T-cell (primary cell): ENCODE data around the gene ABCA3. TPM values are rescaled to one million over a fixed set of nuclear protein-coding genes. Genes with fewer than 3 reads are reported as not detected.

Experiments used
- ATAC-seq, 4 experiments: fragments of 200-7000 bp in 3 of 4; fragments of 150-1000 bp in 1 of 4; cut with Tn5 transposase; replicated peaks in 1 of 4; 1 replicate in 3 of 4; 2 replicates in 1 of 4; pipeline ENCODE4 v1.10.0; 2021; ENCODE audit warnings: moderate library complexity in 3 of 4, mild to moderate bottlenecking in 2 of 4, moderate number of reproducible peaks in 1 of 4
- CTCF ChIA-PET, 2 donors: fragments of 300-600 bp; sonication (Branson Sonifier 250); formaldehyde crosslinking; loops; one replicate each; lab custom pipeline; 2022; ENCODE audit warnings: antibody characterized with exemption in 2 of 2; lab: Charles Lee
- POLR2A ChIA-PET, 2 donors: fragments of 300-600 bp; sonication (Branson Sonifier 250); formaldehyde crosslinking; loops; one replicate each; lab custom pipeline; 2022; ENCODE audit warnings: antibody characterized with exemption in 2 of 2; lab: Charles Lee
- DNase-seq, 35 experiments: peaks; one replicate each; pipeline versions ENCODE4 v3.0.0 to v3.0.0-alpha.2; 2013 to 2023
- H3K27ac ChIP-seq: one replicate; pipeline ENCODE4 v1.5.1; 2013; ENCODE audit warnings: low read length
- H3K27me3 ChIP-seq, 2 experiments: replicated peaks in 1 of 2; 1 replicate in 1 of 2; 2 replicates in 1 of 2; pipeline versions ENCODE4 v1.6.1 to v1.7.0; 2013; ENCODE audit warnings: low read length in 1 of 2, mixed read lengths in 1 of 2; ENCODE audit not compliant: control insufficient read depth in 2 of 2, insufficient read depth in 2 of 2; ENCODE audit errors: extremely low read depth in 1 of 2
- H3K36me3 ChIP-seq, 2 donors: 1 replicate in 1 of 2; 2 replicates in 1 of 2; pipeline versions ENCODE4 v1.6.1 to v1.7.0; 2013; ENCODE audit warnings: low read length in 1 of 2; ENCODE audit not compliant: control insufficient read depth in 2 of 2, insufficient read depth in 1 of 2; ENCODE audit errors: extremely low read depth in 1 of 2
- H3K4me1 ChIP-seq, 2 experiments: 1 replicate in 1 of 2; 2 replicates in 1 of 2; pipeline versions ENCODE4 v1.6.1 to v1.7.0; 2013; ENCODE audit warnings: low read length in 2 of 2, mixed read lengths in 1 of 2; ENCODE audit not compliant: insufficient read depth in 2 of 2, control insufficient read depth in 1 of 2; ENCODE audit errors: extremely low read depth in 1 of 2
- H3K4me3 ChIP-seq, 2 donors: 1 replicate in 1 of 2; 2 replicates in 1 of 2; pipeline versions ENCODE4 v1.5.1 to v1.7.0; 2013; ENCODE audit warnings: mild to moderate bottlenecking in 2 of 2, low read length in 1 of 2, moderate library complexity in 1 of 2; ENCODE audit not compliant: control insufficient read depth in 1 of 2; ENCODE audit errors: extremely low read depth in 1 of 2
- H3K9me3 ChIP-seq: 2 replicates; pipeline ENCODE4 v1.7.0; 2013
- H3K27ac Mint-ChIP-seq, 2 donors: one replicate each; pipeline ENCODE4 v1.8.0; 2020 to 2021; ENCODE audit warnings: mild to moderate bottlenecking in 2 of 2, mixed read lengths in 2 of 2
- H3K27me3 Mint-ChIP-seq, 2 donors: one replicate each; pipeline ENCODE4 v1.8.0; 2021 to 2022; ENCODE audit warnings: mixed read lengths in 2 of 2
- H3K36me3 Mint-ChIP-seq: one replicate; pipeline ENCODE4 v1.8.0; 2021; ENCODE audit warnings: mixed read lengths
- H3K4me1 Mint-ChIP-seq, 3 donors: one replicate each; pipeline ENCODE4 v1.8.0; 2020 to 2022; ENCODE audit warnings: mixed read lengths in 3 of 3, mild to moderate bottlenecking in 1 of 3
- H3K4me3 Mint-ChIP-seq, 3 donors: one replicate each; pipeline ENCODE4 v1.8.0; 2020 to 2022; ENCODE audit warnings: mild to moderate bottlenecking in 3 of 3, mixed read lengths in 3 of 3, moderate library complexity in 3 of 3
- H3K9me3 Mint-ChIP-seq, 3 donors: one replicate each; pipeline ENCODE4 v1.8.0; 2020 to 2022; ENCODE audit warnings: mixed read lengths in 3 of 3
- WGBS: methylation state at CpG from one replicate; pipeline ENCODE4 v1.1.5; 2013; ENCODE audit warnings: missing lambda C conversion rate; ENCODE audit not compliant: insufficient coverage; 5-methylcytosine and 5-hydroxymethylcytosine counted together
- total RNA-seq, 35 experiments: library from RNA in 6 of 35; stranded (reverse) in 6 of 35; fragments of 120-200 nt in 1 of 35; gene quantifications; one replicate each; pipeline versions ENCODE4 v1.2.1 to v1.2.4 and lab custom pipeline; 2013 to 2026

Gene ABCA3
- total RNA-seq, 5 donors from 2014 or later (not counting 1 experiment from before 2014, with no cell fraction given) = 6.6 to 11.1 (median 9.9) TPM

DNA sequence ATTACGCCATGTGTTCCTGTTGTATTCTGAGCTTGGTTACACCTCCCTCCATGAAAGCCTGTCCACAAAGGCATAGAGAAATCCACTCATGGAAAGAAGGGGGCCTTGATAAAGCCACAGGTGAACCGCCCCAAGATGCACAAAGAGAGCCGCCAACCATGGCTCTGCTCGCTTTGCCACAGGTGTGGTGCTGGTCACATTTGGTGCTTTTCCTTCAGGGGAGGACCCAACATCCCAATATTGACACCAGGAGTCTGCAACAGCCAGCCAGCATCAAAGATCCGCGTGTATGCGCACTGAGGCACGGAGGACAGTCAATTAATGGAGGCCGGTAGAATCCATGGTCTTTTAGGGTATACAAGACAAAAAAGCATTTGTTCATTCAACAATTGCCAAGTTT, 7.3 kb downstream of the ABCA3 start:
- 96% methylated on average over 8 of the region's 9 CpGs for WGBS
- H3K27ac Mint-ChIP-seq = no peak overlapping the region
- no peaks in the 10 kb centered on the region for H3K36me3 Mint-ChIP-seq
- no peaks in the 10 kb centered on the region for H3K9me3 ChIP-seq
- peaks cover 0 to 18% of the 10 kb centered on the region in 2 experiments for H3K27me3 ChIP-seq
- no peaks in the 10 kb centered on the region for H3K36me3 ChIP-seq
- ATAC-seq (no peak), DNase-seq (no peak)
- H3K27me3 Mint-ChIP-seq = peaks cover 4 to 5% of the 10 kb centered on the region in 2 donors
- H3K4me3 ChIP-seq = no peak overlapping the region
- no peak overlapping the region for H3K27ac ChIP-seq
- no peaks in the 10 kb centered on the region for H3K4me1 ChIP-seq
- no peaks in the 10 kb centered on the region for H3K9me3 Mint-ChIP-seq
- peaks cover 0 to 6% (median 3%) of the 10 kb centered on the region in 3 donors for H3K4me1 Mint-ChIP-seq
- ChIA-PET POLR2A (no interaction called here), CTCF (no interaction called here)
- H3K4me3 Mint-ChIP-seq = no peak overlapping the region

DNA sequence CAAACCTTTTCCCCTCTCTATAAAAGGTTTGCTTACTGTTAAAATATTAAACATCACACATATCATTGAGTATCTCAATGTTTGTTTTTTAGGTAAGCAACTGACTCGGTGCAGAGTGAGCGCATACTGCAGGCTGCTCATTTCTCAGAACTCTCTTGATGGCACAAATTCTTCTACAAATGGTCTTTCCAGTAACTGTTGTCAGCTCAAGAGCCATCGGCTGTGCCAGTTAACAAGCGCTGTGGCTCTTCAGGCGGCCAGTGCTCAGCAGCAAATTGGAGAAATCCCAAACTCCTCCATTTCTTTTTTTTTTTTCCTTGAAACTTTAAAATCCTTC, 8.6 kb downstream of the ABCA3 start:
- Mint-ChIP-seq H3K27ac (no peak overlapping the region), H3K36me3 (no peaks in the 10 kb centered on the region)

DNA sequence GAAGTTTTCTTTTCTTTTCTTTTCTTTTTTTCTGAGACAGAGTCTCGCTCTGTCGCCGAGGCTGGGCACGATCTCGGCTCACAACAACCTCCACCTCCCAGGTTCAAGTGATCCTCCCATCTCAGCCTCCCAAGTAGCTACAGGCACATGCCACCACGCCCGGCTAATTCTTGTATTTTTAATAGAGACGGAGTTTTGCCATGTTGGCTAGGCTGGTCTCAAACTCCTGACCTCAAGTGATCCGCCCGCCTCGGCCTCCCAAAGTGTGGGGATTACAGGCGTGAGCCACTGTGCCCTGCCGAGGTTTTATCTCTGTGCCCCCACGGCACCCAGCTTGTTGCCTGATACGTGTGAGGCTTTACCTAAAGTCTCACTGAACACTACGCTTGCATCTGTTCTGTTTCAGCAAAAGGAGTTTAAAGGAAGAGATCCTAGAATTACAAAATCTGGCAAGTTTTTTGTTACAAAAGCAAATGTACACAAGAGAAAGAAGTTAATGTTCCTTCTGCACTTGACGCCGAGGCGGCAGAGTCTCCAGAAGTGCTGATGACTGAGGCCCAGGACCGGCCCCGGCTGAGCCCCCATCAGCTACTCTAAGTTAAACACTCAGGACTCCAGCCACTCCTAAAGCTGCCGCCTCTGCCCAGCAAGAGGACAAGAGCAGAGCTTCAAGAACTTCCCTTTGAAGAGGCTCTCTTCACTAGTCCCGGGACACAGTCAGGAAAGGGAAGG, 9.2 kb downstream of the ABCA3 start:
- H3K4me3 ChIP-seq = no peak overlapping the region
- CTCF ChIA-PET = interaction anchor here in 1 of 2 donors (1.0 kb wide), 1 partner anchor 361 kb away, joined by 3 read pairs; no protein-coding TSS in a partner anchor
- Mint-ChIP-seq H3K27ac (no peak overlapping the region), H3K9me3 (no peaks in the 10 kb centered on the region), H3K4me3 (no peak overlapping the region), H3K4me1 (peaks cover 0 to 3% (median 2%) of the 10 kb centered on the region in 3 donors), H3K27me3 (peaks cover 4 to 5% of the 10 kb centered on the region in 2 donors), H3K36me3 (no peaks in the 10 kb centered on the region)
- H3K4me1 ChIP-seq = no peaks in the 10 kb centered on the region
- no peaks in the 10 kb centered on the region for H3K36me3 ChIP-seq
- no peak overlapping the region for H3K27ac ChIP-seq
- ATAC-seq (no peak), DNase-seq (no peak)
- 86% methylated on average over 16 of the region's 23 CpGs for WGBS
- POLR2A ChIA-PET = no interaction called here
- no peaks in the 10 kb centered on the region for H3K9me3 ChIP-seq
- H3K27me3 ChIP-seq = peaks cover 0 to 13% of the 10 kb centered on the region in 2 experiments

More for the DNA sequence above, 8.6 kb downstream of the ABCA3 start:
- DNase-seq (no peak), ATAC-seq (no peak)
- Mint-ChIP-seq H3K27me3 (peaks cover 4 to 5% of the 10 kb centered on the region in 2 donors), H3K4me3 (no peak overlapping the region), H3K4me1 (peaks cover 0 to 3% (median 2%) of the 10 kb centered on the region in 3 donors), H3K9me3 (no peaks in the 10 kb centered on the region)
- H3K4me3 ChIP-seq = no peak overlapping the region
- 95% methylated on average over 3 of the region's 5 CpGs for WGBS
- H3K9me3 ChIP-seq = no peaks in the 10 kb centered on the region
- no peaks in the 10 kb centered on the region for H3K4me1 ChIP-seq
- H3K36me3 ChIP-seq = no peaks in the 10 kb centered on the region
- CTCF ChIA-PET = interaction anchor here in 1 of 2 donors (1.0 kb wide), 1 partner anchor 360 kb away, joined by 3 read pairs; no protein-coding TSS in a partner anchor
- H3K27ac ChIP-seq = no peak overlapping the region
- peaks cover 0 to 13% of the 10 kb centered on the region in 2 experiments for H3K27me3 ChIP-seq
- POLR2A ChIA-PET = no interaction called here

DNA sequence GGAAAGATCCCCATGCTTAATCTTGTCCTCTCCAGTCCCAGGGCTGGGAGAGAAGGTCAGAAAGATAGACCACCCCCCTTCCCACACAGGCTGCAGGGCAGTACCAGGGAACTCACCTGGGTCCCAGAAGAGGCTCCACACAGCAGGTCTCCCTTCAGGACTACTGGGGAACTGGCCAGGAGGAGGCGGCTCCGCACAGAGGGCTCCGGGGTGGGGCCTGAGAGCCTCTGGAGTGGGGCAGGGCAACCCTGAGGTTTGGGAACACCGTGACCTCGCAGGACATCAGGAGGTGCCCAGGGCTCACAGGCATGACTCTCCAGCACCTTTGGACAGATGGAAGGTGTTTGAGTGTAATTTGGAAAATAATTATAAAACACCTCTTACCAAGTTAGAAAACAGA, 11.0 kb downstream of the ABCA3 start:
- Mint-ChIP-seq H3K27me3 (peaks cover 4 to 5% of the 10 kb centered on the region in 2 donors), H3K27ac (no peak overlapping the region), H3K4me1 (no peaks in the 10 kb centered on the region), H3K4me3 (no peak overlapping the region), H3K36me3 (peaks cover 7% of the 10 kb centered on the region), H3K9me3 (no peaks in the 10 kb centered on the region)
- H3K4me3 ChIP-seq = no peak overlapping the region
- no peak overlapping the region for H3K27ac ChIP-seq
- 89% methylated on average over 3 of the region's 5 CpGs for WGBS
- H3K4me1 ChIP-seq = no peaks in the 10 kb centered on the region
- H3K27me3 ChIP-seq = peaks cover 0 to 13% of the 10 kb centered on the region in 2 experiments
- peaks cover 0 to 4% of the 10 kb centered on the region in 2 donors for H3K36me3 ChIP-seq
- no peak for ATAC-seq
- CTCF ChIA-PET = no interaction called here
- POLR2A ChIA-PET = no interaction called here
- no peak for DNase-seq
- no peaks in the 10 kb centered on the region for H3K9me3 ChIP-seq

DNA sequence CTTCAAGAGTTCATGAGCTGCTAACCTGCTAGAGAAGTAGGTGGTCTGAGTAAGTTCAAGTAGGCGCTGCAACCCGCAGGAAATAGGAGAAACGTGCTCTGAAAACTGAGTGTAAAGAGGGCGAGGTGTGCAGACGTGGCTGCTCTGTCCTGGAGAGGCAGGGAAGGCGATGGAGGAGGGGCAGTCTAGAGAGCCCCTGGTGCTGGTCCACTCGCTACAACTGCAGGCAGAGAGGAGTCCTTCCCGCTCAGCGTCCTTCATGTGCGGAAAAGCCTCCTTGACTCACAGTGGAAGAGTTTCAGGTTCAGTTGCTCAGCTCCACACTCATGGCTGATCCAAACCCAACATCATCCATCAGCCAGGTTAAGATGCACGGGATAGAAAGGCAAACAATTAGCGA, 12.1 kb downstream of the ABCA3 start:
- H3K27ac Mint-ChIP-seq = no peak overlapping the region
- ChIA-PET CTCF (no interaction called here), POLR2A (no interaction called here)
- H3K36me3 Mint-ChIP-seq = peaks cover 11% of the 10 kb centered on the region
- Histone ChIP-seq H3K9me3 (no peaks in the 10 kb centered on the region), H3K4me1 (no peaks in the 10 kb centered on the region), H3K27me3 (peaks cover 0 to 13% of the 10 kb centered on the region in 2 experiments), H3K27ac (no peak overlapping the region), H3K4me3 (no peak overlapping the region), H3K36me3 (peaks cover 0 to 6% of the 10 kb centered on the region in 2 donors)
- H3K4me1 Mint-ChIP-seq = no peaks in the 10 kb centered on the region
- 92% methylated on average over 9 of the region's 12 CpGs for WGBS
- ATAC-seq (no peak), DNase-seq (no peak)
- no peaks in the 10 kb centered on the region for H3K9me3 Mint-ChIP-seq
- peaks cover 4 to 5% of the 10 kb centered on the region in 2 donors for H3K27me3 Mint-ChIP-seq
- no peak overlapping the region for H3K4me3 Mint-ChIP-seq

DNA sequence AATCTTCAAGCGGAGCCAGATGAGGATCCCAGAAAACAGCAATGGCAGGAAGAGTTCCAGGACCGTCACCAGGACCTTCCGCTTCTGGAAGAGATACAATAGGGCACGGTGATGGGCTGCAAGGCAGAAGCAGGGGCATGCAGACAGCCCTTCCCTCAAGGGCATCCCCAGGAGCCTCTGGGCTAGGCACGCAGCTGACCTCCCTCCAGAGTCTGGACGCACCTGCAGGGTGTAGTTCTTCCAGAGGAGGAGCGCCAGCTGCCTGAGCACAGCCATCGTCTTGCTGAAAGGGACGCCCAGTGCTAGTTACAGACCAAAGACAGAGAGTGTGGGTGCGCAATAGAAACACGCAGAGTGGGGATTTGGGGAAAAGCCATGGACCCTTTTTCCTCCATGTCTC, 14.3 kb downstream of the ABCA3 start:
- DNase-seq (no peak), ATAC-seq (no peak)
- no peaks in the 10 kb centered on the region for H3K4me1 ChIP-seq
- H3K27ac ChIP-seq = no peak overlapping the region
- H3K36me3 ChIP-seq = peaks cover 0 to 6% of the 10 kb centered on the region in 2 donors
- Mint-ChIP-seq H3K9me3 (no peaks in the 10 kb centered on the region), H3K4me3 (no peak overlapping the region), H3K27me3 (peaks cover under 1 to 4% of the 10 kb centered on the region in 2 donors), H3K27ac (no peak overlapping the region), H3K4me1 (no peaks in the 10 kb centered on the region), H3K36me3 (peaks cover 15% of the 10 kb centered on the region)
- 85% methylated on average over 8 of the region's 11 CpGs for WGBS
- no peaks in the 10 kb centered on the region for H3K9me3 ChIP-seq
- ChIA-PET CTCF (no interaction called here), POLR2A (no interaction called here)
- no peak overlapping the region for H3K4me3 ChIP-seq
- H3K27me3 ChIP-seq = peaks cover 0 to 6% of the 10 kb centered on the region in 2 experiments
